HG03045 (cell line): Measurements from ENCODE around the gene OTOP2.
"Not testable (repeated sequence)": the region's sequence is repeated elsewhere in the genome, so short reads cannot be mapped to it uniquely, and the experiment has no call there.

Experiments
- ATAC-seq: cut with Tn5 transposase; IDR thresholded peaks from one replicate; pipeline ENCODE4 v1.9.1; 2021; ENCODE audit warnings: mild to moderate bottlenecking, moderate library complexity; ENCODE audit not compliant: unreplicated experiment

OTOP2 gene

DNA sequence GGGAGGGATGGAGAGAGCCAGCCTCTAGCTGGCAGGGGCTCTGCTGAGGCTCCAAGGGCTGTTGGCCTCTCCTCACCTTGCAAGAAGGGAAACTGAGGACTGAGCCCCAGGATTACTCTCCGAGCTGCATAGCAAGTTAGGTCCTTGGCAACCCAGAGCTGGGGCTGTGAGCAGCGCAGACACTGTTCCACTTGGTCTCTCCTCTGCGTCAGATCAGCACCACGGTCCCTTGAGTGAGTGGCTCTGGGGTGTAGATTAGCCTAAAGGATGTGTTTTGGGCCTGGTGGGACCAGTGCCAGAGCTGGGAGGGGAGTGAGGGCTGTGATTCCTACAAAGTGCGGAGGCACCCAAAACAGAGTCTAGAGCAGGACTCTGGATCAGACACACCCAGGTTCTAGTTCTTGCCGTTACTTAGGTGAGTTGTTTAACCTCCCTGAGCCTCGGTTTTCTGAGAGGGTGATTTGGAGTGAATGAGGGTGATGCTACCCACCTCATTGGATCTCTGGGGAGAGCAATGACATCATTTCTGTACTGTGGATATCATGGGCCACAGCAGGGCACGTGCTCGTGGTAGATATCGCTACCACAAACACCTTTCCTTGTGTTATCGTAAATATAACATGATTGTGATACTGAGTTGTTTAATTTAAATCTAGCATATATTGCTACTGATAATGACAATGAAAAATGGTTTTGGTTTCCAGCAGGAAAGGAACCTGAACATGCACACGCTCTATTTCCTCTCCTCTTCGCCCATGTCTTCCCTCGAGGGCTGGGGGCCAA, 22.5 kb upstream of the OTOP2 start:
- no peak for ATAC-seq

DNA sequence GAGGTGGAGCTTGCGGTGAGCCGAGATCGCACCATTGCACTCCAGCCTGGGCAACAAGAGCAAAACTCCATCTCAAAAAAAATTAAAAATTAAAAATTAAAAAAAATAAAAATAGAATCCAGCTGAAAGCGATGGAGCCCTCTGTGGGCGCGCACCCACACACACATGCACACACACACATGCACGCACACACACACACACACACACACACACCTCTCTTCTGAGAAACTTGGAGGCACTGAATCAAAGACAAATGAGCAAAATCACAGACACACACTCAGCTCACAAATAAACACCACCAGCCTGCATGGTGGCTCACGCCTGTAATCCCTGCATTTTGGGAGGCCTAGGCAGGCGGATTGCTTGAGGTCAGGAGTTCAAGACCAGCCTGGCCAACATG, 21.0 kb upstream of the OTOP2 start:
- no peak for ATAC-seq

GRCh38 chr17:74903671-74904070, 20.4 kb upstream of the OTOP2 start:
- no peak for ATAC-seq

DNA sequence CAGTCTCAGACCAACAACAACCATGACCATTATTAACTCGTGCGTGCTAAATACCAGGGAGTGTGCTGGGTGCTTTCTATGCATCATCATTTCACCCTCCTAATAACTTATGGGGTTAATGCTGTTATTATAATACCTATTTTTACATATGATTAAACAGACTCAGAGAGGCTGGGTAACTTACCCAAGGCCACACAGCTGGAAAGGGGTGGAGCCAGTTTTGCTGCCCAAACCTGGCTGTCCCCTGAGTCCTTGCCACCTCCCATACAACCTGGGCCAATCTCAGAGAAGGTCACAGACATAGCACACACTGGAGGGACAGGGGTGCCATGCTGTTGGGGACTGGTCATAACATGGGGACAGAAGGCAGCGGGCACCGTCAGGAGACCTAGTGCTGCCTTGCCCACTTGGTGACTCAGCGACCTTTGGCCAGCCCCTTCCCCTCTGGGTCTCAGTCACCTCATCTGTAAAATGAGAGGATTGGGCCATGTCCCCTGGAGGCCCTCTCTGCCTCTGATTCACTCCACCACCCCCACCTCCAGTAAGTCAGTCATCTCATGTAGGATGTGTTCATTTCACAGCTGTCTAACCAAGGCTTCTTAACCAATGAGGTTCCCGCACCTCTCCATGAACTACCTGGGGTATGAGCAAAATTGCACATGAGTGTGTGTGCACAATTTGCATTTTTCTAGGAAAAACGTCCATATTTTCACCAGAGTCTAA, 19.2 kb upstream of the OTOP2 start:
- ATAC-seq = no peak

DNA sequence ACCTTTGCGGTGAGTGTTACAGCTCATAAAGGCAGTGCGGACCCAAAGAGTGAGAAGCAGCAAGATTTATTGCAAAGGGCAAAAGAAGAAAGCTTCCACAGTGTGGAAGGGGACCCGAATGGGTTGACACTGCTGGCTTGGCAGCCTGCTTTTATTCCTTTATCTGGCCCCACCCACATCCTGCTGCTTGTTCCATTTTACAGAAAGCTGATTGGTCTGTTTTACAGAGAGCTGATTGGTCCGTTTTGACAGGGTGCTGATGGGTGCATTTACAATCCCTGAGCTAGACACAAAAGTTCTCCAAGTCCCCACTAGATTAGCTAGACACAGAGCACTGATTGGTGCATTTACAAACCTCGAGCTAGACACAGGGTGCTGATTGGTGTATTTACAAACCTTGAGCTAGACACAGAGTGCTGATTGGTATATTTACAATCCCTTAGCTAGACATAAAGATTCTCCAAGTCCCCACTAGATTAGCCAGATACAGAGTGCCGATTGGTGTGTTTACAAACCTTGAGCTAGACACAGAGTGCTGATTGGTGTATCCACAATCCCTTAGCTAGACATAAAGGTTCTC, 17.8 kb upstream of the OTOP2 start:
- not testable (repeated sequence) for ATAC-seq

- ATAC-seq = no peak
Measured at GRCh38 chr17:74907012-74907411, 17.1 kb upstream of the OTOP2 start.

DNA sequence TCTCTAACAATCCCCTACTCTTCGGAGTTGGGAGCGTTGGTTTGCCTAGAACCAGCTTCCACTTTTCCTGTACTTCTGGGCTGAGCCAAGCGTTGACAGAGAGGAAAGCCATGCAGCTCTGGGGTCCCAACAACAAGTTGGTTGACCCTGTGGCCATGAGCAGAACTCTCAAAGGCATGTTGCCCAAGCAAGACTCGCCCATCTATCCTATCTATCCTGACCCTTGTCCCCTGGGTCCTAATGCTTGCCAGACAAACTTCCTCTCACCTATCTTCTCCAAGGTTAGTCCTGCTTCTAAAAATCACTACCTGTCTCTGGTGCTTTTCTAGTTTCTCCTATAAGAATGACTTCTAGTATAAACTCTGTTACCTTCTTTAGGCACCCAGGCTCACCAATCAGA, 15.0 kb upstream of the OTOP2 start:
- not testable (repeated sequence) for ATAC-seq

- ATAC-seq = not testable (repeated sequence)
Measured at GRCh38 chr17:74911423-74911822, 12.7 kb upstream of the OTOP2 start.

DNA sequence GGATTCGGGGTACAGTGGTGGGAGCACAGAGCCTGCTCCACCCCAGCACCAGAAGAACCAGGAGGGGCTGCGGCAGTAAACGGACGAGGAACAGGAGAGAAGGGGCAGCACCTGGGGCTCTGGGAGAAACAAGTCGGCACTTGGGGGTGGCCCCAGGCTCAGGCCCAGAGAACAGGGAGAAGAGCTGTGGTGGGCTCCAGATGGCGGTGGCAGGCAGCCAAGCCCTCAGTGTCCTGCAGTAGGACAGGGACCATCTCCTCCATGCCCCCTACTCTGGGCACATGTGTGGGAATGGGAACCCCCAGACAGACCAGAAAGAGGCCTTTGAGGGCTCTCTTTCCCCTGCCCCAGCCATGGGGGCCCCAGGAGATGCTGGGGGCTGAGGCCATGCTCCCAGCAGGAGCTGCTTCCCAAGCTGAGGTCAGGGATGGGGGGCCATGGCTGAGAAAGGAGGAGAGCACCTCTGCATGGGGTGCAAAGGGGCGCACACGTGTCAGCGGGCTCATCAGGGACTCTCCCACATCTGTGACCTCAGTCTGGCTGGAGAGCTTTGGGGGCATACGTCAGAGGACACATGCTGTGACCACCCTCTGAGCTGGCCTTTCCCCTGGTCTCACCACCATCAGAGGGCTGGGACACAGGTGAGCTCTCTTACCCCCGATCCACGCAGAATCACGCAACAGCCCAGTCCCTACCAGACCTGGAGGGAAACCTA, 7.8 kb upstream of the OTOP2 start:
- ATAC-seq = no peak

- no peak for ATAC-seq
Measured at GRCh38 chr17:74916851-74917199, 7.2 kb upstream of the OTOP2 start.

GRCh38 chr17:74917430-74917829, 6.6 kb upstream of the OTOP2 start:
- ATAC-seq = no peak

- ATAC-seq = no peak
Measured at GRCh38 chr17:74918906-74919305, 5.2 kb upstream of the OTOP2 start.

DNA sequence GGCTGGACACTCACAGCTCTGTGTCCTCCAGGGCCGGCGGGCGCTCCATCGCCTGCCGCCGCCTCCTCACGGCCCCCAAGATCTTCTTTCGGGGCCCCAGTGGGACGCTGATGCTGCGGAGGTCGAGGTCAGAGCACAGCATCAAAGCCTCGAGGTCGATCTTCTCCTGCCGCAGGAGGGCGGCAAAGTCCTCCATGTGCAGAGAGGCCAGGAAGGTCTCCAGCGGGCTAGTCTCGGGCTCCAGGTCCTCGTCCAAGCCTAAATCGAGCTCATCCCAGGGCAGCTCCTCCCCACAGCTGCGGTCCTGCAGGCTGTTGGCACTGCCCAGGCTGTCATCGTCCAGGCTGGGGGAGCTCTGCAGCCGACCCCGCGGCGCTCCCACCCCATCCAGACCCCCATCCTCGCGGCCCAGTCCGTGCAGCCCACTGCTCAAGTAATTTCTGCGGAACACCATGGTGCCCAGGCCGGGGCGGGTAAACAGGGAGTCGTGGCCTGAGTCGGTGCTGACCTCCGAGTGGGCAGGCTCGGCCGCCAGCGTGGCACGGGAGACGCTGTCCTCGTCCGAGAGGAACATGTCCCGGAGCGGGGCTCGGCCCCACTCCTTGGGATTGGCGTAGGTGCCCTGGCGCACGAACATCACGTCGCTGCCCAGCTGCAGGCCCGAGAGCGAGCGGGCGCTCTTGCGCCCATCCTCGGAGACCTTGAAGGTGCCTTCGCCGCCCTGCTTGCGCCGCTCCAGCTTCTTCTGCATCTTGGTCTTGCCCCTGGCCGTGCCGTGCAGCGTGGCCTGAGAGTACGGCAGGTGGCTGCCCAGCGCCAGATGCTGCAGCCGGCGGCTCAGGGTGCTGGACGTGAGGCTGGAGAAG, 4.4 kb upstream of the OTOP2 start:
- ATAC-seq = no peak

DNA sequence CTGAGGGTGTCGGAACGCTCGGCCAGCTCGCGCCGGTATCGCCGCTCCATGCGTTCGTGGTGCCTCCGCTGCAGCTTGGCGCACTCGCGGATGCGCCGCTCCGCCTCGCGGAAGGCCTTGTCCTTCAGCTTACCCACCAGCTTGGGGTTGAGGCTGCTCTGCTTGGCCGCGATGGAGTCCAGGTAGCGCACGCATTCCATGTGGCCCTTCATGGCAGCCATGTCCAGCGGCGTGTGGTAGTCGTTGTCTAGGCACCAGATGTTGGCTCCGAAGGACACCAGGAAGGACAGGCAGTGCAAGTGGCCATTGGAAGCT, 3.8 kb upstream of the OTOP2 start:
- no peak for ATAC-seq

DNA sequence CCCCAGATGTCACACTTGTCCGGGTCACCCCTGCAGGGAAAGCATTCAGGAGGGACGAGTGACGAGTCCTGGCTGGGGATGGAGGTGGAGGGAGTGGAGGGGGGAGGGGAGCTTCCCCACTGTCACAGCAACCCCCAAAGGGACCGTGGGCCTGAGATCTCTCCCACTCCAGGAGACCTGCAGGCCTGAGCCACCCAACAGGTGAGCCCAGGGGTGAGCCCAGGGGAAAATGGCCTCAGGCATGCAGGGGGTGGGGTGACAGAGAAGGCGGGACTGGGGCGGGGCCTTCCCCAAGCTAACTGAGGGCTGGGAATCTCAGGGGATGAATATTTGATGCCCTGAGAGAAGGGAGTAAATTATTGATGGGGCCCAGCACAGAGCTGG, 3.4 kb upstream of the OTOP2 start:
- no peak for ATAC-seq

- no peak for ATAC-seq
Measured at GRCh38 chr17:74921026-74921681, 2.9 kb upstream of the OTOP2 start.

DNA sequence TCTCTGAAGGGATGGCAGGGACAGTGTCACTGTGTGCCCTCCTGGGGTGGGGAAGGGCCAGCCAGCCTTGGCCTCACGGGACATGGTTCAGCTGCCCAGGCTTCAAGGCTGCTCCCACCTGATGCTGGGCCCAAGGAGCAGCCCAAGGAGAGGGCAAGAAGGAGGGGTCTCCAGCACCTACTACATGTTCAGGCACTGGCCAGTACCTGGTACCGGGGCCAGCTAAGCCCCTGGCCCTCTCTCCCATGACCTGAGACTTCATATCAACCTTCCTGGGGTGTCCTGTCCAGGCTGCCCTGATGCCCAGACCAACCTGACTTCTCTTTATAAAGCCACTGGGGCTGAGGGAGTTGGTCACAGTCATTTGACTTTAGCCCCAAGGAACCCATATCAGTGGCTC, 2.3 kb upstream of the OTOP2 start:
- no peak for ATAC-seq

GRCh38 chr17:74922172-74922571, 1.9 kb upstream of the OTOP2 start:
- no peak for ATAC-seq

DNA sequence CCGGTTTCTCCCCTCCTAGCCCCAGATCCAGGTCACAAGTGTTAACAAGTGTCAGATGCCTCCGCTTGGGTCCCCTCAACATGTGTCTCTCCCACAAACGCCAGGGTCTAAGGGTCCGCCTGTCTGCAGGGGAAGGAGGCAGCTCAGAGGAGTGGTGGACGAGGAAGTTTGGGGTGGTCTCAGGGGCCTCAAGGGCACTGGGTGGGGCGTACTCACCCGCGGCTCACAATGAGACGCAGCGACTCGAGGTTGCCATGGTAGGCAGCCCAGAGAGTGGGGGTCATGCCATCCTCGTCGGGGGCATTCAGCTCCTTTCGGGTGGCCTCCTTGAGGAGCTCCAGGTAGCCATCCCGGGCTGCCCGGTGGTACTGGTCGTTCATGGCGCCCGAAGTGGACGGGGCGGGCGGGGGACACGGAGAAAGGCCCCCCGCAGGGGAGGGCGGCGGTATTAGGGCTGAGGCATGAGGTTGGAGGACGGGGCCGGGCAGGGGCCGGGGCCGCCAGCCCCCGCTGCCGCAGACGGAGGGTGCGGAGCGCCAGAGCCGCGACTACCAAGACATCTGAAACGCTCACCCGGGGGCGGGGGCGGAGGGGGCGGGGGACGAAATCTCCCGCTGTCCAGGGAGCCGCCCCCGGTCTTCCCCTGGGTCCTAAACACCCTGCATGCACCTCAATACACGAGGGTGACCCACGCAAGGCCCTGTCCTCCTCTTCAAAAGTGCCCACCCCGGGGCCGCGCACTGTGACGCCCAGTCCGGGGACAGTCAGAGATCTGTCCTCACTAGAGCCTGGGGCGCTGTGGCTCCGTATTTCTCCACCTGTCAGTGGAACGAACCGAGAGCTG, 1.2 kb upstream of the OTOP2 start, which contains the start of gene USH1G:
Gene USH1G (minus strand): TSS at position 562 of the 844 bp plus-strand sequence. CDS start 182 bp downstream, at position 380.
- ATAC-seq = no peak
